ENCODE data around the gene NEK7. TPM values are rescaled to one million over a fixed set of nuclear protein-coding genes. Genes with fewer than 3 reads are reported as not detected.

Gene NEK7
- total and polyA plus RNA-seq, 9 of the 15 experiments (the other 6 are each of a cell fraction or from before 2014, with no cell fraction given), result 8.5 to 37.3 (median 27.7) TPM

DNA sequence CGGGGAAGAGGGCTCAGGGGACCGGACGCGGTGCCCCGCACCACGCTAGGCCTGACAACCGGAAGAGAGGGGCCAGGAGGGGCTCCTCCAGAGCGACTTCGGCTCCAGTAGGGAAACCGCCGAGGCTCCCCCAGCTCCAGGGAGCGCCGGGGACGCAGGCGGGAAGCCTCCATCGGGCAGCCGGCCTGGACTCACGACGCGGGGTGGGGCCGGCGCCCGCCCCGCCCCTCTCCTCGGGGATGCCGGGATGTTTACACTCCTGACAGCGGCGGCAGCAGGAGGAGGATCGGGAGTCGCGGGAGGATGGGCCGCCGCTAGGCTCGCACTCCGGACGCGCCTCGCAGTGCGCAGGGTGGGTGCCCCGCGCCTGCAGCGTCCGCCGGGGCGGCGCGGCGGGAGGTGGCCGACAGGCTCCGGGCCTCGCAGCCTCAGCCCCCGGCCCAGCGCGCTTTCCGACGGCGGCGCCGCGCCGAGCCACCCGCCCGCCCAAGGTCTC lies at the start of gene NEK7 (continued):
- TF ChIP-seq TRIM24 (IDR thresholded peaks at IDR 0.05), result no peak
- no peak for TF ChIP-seq CBFA2T3 (IDR thresholded peaks at IDR 0.05)
- TF ChIP-seq ZNF3 (CRISPR knock-in tag; IDR thresholded peaks at IDR 0.05), result no peak
- TF ChIP-seq ELF1 (tag; IDR thresholded peaks at IDR 0.05), result no peak; the same call in 1 of the 2 replicates
- no peak for TF ChIP-seq BMI1 (IDR thresholded peaks at IDR 0.05; ENCODE audit: low read length)
- no peak for TF ChIP-seq MXI1 (IDR thresholded peaks at IDR 0.05; ENCODE audit: low read depth, low read length)
- TF ChIP-seq TCFL5 (CRISPR knock-in tag; conservative IDR thresholded peaks at IDR 0.05), result no peak
- TF ChIP-seq ZNF507 (tag; conservative IDR thresholded peaks at IDR 0.05), result no peak
- TF ChIP-seq ETV1 (tag; conservative IDR thresholded peaks at IDR 0.05; ENCODE audit: low read depth), result no peak
- no peak; the same call in 1 of the 2 replicates for TF ChIP-seq ERF (CRISPR knock-in tag; IDR thresholded peaks at IDR 0.05)
- TF ChIP-seq, protein P1, sequence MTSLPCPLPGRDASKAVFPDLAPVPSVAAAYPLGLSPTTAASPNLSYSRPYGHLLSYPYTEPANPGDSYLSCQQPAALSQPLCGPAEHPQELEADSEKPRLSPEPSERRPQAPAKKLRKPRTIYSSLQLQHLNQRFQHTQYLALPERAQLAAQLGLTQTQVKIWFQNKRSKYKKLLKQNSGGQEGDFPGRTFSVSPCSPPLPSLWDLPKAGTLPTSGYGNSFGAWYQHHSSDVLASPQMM (CRISPR knock-in tag; IDR thresholded peaks at IDR 0.05), result no peak
- peak; percentile 90 for TF ChIP-seq RBFOX2 (IDR thresholded peaks at IDR 0.05; ENCODE audit: low read depth, low read length)
- no peak for TF ChIP-seq GTF3C2 (IDR thresholded peaks at IDR 0.05; ENCODE audit: borderline replicate concordance, extremely low read depth, insufficient read length)
- TF ChIP-seq THRA (IDR thresholded peaks at IDR 0.05), result no peak
- TF ChIP-seq ZNF764 (CRISPR knock-in tag; IDR thresholded peaks at IDR 0.05; ENCODE audit: low read depth), result no peak
- TF ChIP-seq, protein P2, sequence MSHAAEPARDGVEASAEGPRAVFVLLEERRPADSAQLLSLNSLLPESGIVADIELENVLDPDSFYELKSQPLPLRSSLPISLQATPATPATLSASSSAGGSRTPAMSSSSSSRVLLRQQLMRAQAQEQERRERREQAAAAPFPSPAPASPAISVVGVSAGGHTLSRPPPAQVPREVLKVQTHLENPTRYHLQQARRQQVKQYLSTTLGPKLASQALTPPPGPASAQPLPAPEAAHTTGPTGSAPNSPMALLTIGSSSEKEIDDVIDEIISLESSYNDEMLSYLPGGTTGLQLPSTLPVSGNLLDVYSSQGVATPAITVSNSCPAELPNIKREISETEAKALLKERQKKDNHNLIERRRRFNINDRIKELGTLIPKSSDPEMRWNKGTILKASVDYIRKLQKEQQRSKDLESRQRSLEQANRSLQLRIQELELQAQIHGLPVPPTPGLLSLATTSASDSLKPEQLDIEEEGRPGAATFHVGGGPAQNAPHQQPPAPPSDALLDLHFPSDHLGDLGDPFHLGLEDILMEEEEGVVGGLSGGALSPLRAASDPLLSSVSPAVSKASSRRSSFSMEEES (CRISPR knock-in tag; IDR thresholded peaks at IDR 0.05), result no peak
- TF ChIP-seq ZNF23 (CRISPR knock-in tag; IDR thresholded peaks at IDR 0.05), result no peak
- no peak for TF ChIP-seq SMARCA5 (IDR thresholded peaks at IDR 0.05)
- TF ChIP-seq ZNF586 (CRISPR knock-in tag; conservative IDR thresholded peaks at IDR 0.05), result no peak; the same call in 1 of the 2 replicates
- TF ChIP-seq POLR2AphosphoS5 (IDR thresholded peaks at IDR 0.05; ENCODE audit: control insufficient read depth, insufficient read depth, low read depth, low read length), result peak; percentile 92
